GM12878 (cell line): ENCODE results near the gene ZDHHC5. TPM values are rescaled to one million over a fixed set of nuclear protein-coding genes. Genes with fewer than 3 reads are reported as not detected.

Experiments
- BCL3 ChIP-seq: IDR thresholded peaks from 2 replicates; pipeline ENCODE4 v1.6.1; 2011; ENCODE audit warnings: borderline replicate concordance, low read depth, mild to moderate bottlenecking, moderate library complexity, low read length; ENCODE audit not compliant: insufficient read depth, poor library complexity, severe bottlenecking
- CBX5 ChIP-seq: sonication (generic); IDR thresholded peaks from 2 replicates; pipeline ENCODE4 v1.6.1; 2016; ENCODE audit warnings: low read depth, moderate library complexity, mild to moderate bottlenecking, inconsistent platforms
- CEBPB ChIP-seq, 2 experiments: fragments of 150-350 bp in 1 of 2; IDR thresholded peaks; 2 replicates each; pipeline ENCODE4 v1.6.1; 2012 to 2014; ENCODE audit warnings: low read depth in 2 of 2, low read length in 2 of 2, borderline replicate concordance in 1 of 2, inconsistent platforms in 1 of 2
- CHD1 ChIP-seq: IDR thresholded peaks from 2 replicates; pipeline ENCODE4 v1.6.1; 2012; ENCODE audit warnings: low read depth, low read length, improper control_type of control experiment
- HCFC1 ChIP-seq: fragments of 150-350 bp; IDR thresholded peaks from 2 replicates; pipeline ENCODE4 v1.6.1; 2014; ENCODE audit warnings: low read length
- HDGF ChIP-seq: fragments of 450-650 bp; IDR thresholded peaks from 2 replicates; pipeline ENCODE4 v1.6.1; 2016; ENCODE audit warnings: antibody characterized with exemption
- MTA2 ChIP-seq: fragments of 450-650 bp; IDR thresholded peaks from 2 replicates; pipeline ENCODE4 v1.6.1; 2016; ENCODE audit warnings: low read depth, mild to moderate bottlenecking, moderate library complexity
- MYB ChIP-seq: fragments of 150-350 bp; IDR thresholded peaks from 2 replicates; pipeline ENCODE4 v1.6.1; 2014; ENCODE audit warnings: mild to moderate bottlenecking, low read depth, low read length, borderline replicate concordance
- NFYA ChIP-seq: IDR thresholded peaks from 2 replicates; pipeline ENCODE4 v1.6.1; 2011; ENCODE audit warnings: low read depth, mild to moderate bottlenecking, low read length, improper control_type of control experiment, borderline replicate concordance
- PBX3 ChIP-seq: IDR thresholded peaks from 2 replicates; pipeline ENCODE4 v1.6.1; 2011; ENCODE audit warnings: mild to moderate bottlenecking, low read depth, low read length, moderate library complexity; ENCODE audit not compliant: insufficient replicate concordance
- REST ChIP-seq: IDR thresholded peaks from 2 replicates; pipeline ENCODE4 v1.6.1; 2012; ENCODE audit warnings: mild to moderate bottlenecking, low read depth, low read length
- SREBF2 ChIP-seq: IDR thresholded peaks from 2 replicates; pipeline ENCODE4 v1.6.1; 2012; ENCODE audit warnings: mild to moderate bottlenecking, low read length
- TBL1XR1 ChIP-seq: IDR thresholded peaks from 2 replicates; pipeline ENCODE4 v1.6.1; 2012; ENCODE audit warnings: low read depth, low read length, improper control_type of control experiment
- TCF3 ChIP-seq: IDR thresholded peaks from 2 replicates; pipeline ENCODE4 v1.6.1; 2012; ENCODE audit warnings: low read depth, mild to moderate bottlenecking, low read length, borderline replicate concordance; ENCODE audit not compliant: insufficient read depth
- YBX1 ChIP-seq: fragments of 450-650 bp; IDR thresholded peaks from 2 replicates; pipeline ENCODE4 v1.6.1; 2016; ENCODE audit warnings: antibody characterized with exemption
- ZNF274 ChIP-seq: IDR thresholded peaks from one replicate; pipeline ENCODE4 v1.8.0; 2011; ENCODE audit not compliant: insufficient read length, insufficient read depth
- polyA plus RNA-seq, 11 experiments: library from polyadenylated mRNA; depleted of rRNA in 4 of 11; unstranded in 6 of 11; stranded (reverse) in 5 of 11; fragments of >200 nt; fragmentation: Nextera tagmentation in 4 of 11; fragmentation: Illumina TruSeq in 1 of 11; extraction: Ambion mirVana in 4 of 11; extraction: Trizol in 1 of 11; gene quantifications; 1 replicate in 1 of 11; 2 replicates in 10 of 11; pipeline versions ENCODE4 v1.2.1 to v1.2.3, GENCODE V29; 2011 to 2016; ENCODE audit warnings: inconsistent platforms in 2 of 11, missing spikeins in 2 of 11, low read depth in 1 of 11
- total RNA-seq, 4 experiments: library from RNA; depleted of rRNA in 3 of 4; stranded (reverse); fragments of >200 nt in 3 of 4; fragmentation: Illumina TruSeq in 1 of 4; extraction: Trizol in 1 of 4; gene quantifications; 2 replicates each; pipeline versions ENCODE4 v1.2.1 to v1.2.3, GENCODE V29; 2013 to 2021
- TF ChIP-seq, protein P1 (sequence below): fragments of 450-650 bp; IDR thresholded peaks from 2 replicates; pipeline ENCODE4 v1.6.1; 2017; ENCODE audit warnings: mild to moderate bottlenecking, moderate library complexity

The ZDHHC5 gene
- total and polyA plus RNA-seq, 10 of the 15 experiments (the other 5 are each of a cell fraction or from before 2014, with no cell fraction given), result 3.9 to 61.3 (median 37.6) TPM

- no peak for TF ChIP-seq PBX3
- peak; percentile 73 for TF ChIP-seq TBL1XR1
- peak; percentile 95; the same call in 1 of the 2 replicates for TF ChIP-seq HDGF
- TF ChIP-seq REST, result peak; percentile 51
- TF ChIP-seq TCF3, result peak; percentile 81
- no peak for TF ChIP-seq YBX1
- TF ChIP-seq NFYA, result no peak
- TF ChIP-seq BCL3, result peak; percentile 73
- TF ChIP-seq MYB, result no peak
- TF ChIP-seq ZNF274, result no peak
- TF ChIP-seq HCFC1, result peak; percentile 88
- TF ChIP-seq, protein P1, sequence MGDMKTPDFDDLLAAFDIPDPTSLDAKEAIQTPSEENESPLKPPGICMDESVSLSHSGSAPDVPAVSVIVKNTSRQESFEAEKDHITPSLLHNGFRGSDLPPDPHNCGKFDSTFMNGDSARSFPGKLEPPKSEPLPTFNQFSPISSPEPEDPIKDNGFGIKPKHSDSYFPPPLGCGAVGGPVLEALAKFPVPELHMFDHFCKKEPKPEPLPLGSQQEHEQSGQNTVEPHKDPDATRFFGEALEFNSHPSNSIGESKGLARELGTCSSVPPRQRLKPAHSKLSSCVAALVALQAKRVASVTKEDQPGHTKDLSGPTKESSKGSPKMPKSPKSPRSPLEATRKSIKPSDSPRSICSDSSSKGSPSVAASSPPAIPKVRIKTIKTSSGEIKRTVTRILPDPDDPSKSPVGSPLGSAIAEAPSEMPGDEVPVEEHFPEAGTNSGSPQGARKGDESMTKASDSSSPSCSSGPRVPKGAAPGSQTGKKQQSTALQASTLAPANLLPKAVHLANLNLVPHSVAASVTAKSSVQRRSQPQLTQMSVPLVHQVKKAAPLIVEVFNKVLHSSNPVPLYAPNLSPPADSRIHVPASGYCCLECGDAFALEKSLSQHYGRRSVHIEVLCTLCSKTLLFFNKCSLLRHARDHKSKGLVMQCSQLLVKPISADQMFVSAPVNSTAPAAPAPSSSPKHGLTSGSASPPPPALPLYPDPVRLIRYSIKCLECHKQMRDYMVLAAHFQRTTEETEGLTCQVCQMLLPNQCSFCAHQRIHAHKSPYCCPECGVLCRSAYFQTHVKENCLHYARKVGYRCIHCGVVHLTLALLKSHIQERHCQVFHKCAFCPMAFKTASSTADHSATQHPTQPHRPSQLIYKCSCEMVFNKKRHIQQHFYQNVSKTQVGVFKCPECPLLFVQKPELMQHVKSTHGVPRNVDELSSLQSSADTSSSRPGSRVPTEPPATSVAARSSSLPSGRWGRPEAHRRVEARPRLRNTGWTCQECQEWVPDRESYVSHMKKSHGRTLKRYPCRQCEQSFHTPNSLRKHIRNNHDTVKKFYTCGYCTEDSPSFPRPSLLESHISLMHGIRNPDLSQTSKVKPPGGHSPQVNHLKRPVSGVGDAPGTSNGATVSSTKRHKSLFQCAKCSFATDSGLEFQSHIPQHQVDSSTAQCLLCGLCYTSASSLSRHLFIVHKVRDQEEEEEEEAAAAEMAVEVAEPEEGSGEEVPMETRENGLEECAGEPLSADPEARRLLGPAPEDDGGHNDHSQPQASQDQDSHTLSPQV, result peak; percentile 30; the same call in 1 of the 2 replicates
- no peak for TF ChIP-seq SREBF2
- TF ChIP-seq MTA2, result no peak
- TF ChIP-seq CHD1, result peak; percentile 95
- no peak for TF ChIP-seq CEBPB (IDR thresholded peaks at IDR 0.05; ENCODE audit: borderline replicate concordance in 1 of 2, low read depth in 2 of 2, low read length in 2 of 2)
- TF ChIP-seq CBX5, result peak; percentile 98; the same call in 1 of the 2 replicates
Measured at GRCh38 chr11:57741132-57742086, 73.5 kb downstream of the ZDHHC5 start, which contains the start of gene SELENOH (continued).
